Measurements from ENCODE around the gene HECTD4.

GRCh38 chr12:112131686-112132085 lies 250.5 kb downstream of the HECTD4 start:
- TF ChIP-seq CTCF (IDR thresholded peaks at IDR 0.05) = no peak
- no peak for TF ChIP-seq POLR2A (IDR thresholded peaks at IDR 0.05)
